EL (cell line): ENCODE results near the gene TMED5.
"Not testable (repeated sequence)": the region's sequence is repeated elsewhere in the genome, so short reads cannot be mapped to it uniquely, and the experiment has no call there.

ENCODE experiments used
- DNase-seq: peaks from one replicate; pipeline ENCODE4 v3.0.0-alpha.2; 2016

The TMED5 gene

DNA sequence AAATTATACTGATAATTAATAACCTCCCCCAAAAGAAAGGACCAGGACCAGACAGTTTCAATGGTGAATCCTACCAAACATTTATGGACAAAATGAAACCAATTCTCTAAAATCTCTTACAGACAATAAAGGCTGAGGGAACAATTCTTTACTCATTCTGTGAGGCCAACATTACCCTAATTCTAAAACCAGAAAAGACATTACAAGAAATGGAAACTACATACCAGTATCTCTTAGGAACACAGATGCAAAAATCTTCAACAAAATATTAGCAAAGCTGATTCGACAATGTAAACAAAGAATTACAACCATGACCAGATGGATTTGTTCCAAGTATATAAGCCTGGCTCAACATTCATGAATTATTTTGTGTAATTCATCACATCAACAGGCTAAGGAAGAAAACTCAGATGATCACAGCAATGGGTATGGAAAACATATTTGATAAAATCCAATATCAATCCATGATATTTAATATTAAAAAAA lies 8.6 kb downstream of the TMED5 start:
- peak; percentile 36 for DNase-seq

DNA sequence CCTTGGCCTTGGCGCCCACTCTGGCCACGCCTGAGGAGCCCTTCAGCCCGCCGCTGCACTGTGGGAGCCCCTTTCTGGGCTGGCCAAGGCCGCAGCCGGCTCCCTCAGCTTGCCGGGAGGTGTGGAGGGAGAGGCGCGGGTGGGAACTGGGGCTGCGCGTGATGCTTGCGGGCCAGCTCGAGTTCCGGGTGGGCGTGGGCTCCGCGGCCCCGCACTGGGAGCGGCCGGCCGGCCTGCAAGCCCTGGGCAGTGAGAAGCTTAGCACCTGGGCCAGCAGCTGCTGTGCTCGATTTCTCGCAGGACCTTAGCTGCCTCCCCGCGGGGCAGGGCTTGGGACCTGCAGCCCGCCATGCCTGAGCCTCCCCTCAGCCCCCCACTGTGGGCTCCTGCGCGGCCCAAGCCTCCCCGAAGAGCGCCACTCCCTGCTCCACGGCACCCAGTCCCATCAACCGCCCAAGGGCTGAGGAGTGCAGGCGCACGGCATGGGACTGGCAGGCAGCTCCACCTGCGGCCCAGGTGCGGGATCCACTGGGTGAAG lies 10.0 kb downstream of the TMED5 start:
- DNase-seq, result not testable (repeated sequence)

DNA sequence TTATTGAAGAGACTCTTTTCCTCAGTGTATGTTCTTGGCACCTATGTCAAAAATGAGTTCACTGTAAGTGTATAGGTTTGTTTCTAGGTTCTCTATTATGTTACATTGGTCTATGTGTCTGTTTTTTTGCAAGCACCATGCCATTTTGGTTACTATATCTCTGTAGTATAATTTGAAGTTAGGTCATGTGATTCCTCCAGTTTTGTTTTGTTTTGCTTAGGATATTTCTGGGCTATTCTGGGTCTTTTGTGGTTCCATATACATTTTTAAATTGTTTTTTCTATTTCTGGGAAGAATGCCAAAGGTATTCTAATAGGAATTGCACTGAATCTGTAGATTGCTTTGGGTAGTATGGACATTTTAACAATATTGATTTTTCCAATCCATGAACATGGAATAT lies 13.2 kb downstream of the TMED5 start:
- DNase-seq, result no peak

DNA sequence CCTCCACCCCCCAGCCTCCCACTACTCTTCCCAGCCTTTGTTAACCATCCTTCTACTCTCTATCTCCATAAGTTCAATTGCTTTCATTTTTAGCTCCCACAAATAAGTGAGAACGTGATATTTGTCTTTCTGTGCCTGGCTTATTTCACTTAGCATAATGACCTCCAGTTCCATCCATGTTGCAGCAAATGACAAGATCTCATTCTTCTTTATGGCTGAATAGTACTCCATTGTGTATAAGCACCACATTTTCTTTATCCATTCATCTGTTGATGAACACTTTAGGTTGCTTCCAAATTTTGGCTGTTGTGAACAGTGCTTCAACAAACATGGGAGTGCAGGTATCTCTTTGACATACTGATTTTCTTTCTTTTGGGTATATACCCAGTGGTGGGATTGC lies 14.3 kb downstream of the TMED5 start:
- not testable (repeated sequence) for DNase-seq

DNA sequence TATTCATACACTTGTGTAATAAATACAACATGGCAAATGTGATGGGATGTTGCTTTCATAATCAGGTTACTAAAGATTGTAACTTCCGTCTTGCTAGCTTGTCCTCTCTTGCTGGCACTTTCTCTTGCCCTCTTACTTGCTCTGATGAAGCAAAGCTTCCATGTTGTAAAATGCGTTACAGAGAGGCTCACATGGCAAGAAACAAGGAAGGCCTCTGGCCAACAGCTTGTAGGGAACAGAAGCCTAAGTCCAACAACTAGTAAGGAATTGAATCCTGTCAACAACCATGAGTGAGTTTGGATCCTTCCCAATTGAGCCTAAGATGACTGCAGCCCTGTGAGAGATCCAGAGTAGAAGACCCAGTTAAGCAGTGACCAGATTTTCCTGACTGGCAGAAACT lies 15.4 kb downstream of the TMED5 start:
- no peak for DNase-seq

DNA sequence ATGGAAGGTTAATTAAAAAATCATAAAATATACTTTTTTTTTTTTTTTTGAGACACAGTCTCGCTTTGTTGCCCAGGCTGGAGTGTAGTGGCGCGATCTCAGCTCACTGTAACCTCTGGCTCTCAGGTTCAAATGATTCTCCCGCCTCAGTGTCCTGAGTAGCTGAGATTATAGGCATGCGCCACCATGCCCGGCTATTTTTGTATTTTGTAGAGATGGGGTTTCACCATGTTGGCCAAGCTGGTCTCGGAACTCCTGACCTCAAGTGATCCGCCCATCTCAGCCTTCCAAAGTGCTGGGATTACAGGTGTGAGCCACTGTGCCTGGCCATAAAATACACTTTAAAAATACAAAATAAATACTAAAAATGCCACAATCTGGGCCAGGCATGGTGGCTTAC lies 16.9 kb downstream of the TMED5 start:
- not testable (repeated sequence) for DNase-seq

DNA sequence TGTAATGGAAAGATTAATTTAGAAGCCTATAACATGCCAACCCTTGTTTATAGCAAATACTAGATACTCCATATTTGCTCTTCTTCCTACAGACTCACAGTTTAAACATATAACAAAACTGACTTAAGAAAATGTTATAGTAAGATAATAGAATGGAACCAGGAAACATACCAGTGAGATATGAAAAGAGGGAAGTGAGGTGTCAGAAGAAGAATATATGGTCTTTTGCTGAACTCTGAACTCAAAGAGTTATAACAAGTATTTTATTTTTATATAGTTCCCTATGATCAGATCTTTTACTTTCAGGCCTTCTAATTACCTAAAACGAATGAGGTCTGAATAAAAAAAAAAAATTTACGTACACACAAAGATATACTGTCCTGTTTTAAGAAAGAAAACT lies 20.9 kb downstream of the TMED5 start:
- DNase-seq, result no peak

DNA sequence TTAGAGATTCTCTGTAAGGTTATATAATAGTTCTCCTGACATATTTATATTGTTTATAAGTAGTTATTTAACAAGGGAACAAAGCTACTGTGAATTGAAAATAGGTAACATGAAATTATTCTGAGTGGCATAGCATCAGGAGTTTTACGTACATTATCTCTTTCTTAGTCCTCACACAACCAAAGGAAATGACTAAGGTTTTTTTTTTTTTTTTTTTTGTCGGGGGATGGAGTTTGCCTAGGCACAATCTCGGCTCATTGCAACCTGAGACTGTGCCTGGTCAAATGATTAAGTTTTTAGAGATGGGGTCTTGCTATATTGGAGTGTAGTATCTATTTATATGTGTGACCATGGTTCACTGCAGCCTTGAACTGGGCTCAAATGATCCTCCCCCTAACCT lies 24.9 kb downstream of the TMED5 start:
- peak; percentile 15 for DNase-seq

DNA sequence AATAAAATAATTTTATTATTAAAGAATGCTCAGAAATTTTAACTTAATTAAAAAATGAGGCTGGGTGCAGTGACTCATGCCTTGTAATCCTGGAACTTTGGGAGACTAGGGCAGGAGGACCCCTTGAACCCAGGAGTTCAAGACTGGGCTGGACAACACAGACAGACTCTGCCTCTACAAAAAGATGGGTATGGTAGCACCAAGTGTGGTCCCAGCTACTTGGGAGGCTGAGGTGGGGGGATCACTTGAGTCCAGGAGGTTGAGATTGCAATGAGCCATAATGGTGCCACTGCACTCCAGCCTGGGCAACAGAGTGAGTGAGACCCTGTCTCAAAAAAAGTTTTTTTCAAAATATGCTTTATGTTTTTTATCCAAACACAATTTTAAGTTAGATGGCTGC lies 25.3 kb downstream of the TMED5 start:
- DNase-seq, result no peak

DNA sequence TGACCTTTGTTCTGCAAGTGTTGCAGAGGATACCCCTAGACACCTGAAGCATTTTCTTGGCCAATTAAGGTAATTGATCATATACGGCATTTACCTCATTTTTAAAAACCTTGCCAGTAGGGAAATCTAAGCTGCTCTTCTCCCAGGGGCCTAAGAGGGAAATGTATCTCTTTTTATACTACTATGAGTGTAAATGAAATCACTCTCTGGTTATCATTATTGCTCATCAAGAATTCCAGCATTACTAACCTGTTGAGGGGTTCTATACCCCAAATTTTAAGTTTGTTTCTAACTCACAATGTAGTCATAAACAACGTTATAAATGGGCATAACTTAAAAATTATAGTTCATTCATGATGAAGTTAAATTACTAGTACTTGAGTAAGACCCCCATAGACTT lies 27.4 kb downstream of the TMED5 start:
- no peak for DNase-seq

DNA sequence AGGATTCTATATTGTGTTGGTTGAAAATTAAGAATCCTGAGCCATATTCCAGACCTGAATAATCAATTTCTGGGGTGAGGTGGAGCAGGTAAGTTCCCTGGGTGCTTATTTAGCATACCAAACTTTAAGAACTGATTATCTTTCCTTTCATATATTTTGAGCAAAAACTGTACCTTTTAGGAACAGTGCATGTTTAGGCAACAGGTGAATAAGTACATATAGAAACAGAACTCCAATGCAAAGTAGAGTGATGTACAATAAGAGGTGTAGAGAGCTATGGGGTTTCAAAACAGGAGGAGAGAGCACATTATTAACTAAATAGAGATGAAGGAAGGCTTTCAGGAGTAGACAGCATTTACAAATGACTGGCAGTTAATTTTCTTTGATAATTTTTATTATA lies 28.7 kb downstream of the TMED5 start:
- DNase-seq, result no peak

DNA sequence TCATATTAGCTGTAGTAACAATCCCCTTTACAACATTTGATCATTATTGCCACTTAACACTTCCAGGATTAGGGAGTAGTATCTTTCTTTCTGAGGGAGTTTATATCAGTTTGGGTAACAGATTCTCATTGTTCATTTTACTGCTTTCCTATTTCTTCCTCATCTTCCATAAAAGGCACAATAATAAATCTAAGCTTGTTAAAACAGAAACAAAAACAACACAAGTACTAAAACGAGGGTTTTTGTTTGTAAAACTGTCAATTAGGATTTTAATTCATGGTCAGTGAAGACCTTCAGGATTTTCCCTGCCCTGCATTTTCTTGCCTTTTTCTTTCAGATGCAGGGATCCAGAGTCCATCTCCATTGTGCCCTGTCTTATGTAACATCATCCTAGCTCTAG lies 29.5 kb downstream of the TMED5 start:
- DNase-seq, result no peak

DNA sequence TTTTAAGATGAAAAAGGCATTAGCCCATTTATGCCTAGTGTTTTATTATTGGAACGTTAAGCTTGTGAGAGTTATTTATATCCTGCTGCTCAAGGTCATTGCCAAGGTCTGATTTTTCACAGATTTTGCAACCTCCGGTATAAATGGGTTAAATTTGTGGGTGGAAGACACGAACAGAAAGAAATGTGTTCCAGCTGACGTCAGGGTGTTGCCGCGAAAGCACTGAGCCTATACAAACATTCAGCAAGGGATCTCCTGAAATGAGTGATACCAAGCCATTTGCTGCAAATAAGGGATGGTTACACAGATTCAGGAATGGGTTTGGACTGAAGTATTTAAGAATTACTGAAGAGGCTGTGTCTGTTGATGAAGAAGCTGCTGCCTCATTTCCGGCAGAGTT lies 32.2 kb downstream of the TMED5 start:
- DNase-seq, result peak; percentile 33

DNA sequence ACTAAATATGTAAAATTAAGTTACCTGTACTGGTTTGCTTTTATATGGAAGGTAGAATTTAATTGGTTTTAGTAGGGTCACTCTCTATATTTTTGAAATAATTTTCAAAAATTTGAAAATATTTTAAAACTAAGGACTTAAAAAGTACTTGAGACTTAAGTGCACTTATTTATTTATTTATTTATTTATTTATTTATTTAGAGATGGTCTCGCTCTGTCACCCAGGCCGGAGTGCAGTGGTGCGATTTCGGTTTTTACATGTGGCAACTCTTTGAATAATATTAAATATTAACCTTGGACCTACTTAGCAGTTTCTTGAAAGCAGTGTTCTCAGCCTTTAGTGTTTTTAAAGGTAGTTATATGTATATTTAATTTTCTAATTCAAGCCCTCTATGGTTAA lies 36.4 kb downstream of the TMED5 start:
- no peak for DNase-seq

DNA sequence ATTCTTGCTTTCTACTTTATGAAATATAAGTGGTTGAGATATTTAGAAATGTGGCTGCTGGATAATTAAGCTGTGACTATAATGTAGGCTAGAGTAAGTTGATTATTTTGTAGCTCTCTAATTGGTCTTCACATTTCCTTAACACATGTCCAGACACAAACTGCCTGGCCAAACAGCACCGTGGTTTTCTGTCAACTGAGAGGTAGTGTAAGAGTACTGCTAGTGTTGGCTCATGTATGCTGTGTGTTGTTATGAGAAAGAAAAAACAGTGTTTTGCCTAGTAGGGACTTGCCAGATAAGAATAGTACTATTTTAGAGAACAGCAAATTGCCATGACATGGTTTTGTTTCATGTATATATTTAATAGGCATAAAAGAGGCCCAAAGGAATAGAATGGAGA lies 37.1 kb downstream of the TMED5 start:
- no peak for DNase-seq

DNA sequence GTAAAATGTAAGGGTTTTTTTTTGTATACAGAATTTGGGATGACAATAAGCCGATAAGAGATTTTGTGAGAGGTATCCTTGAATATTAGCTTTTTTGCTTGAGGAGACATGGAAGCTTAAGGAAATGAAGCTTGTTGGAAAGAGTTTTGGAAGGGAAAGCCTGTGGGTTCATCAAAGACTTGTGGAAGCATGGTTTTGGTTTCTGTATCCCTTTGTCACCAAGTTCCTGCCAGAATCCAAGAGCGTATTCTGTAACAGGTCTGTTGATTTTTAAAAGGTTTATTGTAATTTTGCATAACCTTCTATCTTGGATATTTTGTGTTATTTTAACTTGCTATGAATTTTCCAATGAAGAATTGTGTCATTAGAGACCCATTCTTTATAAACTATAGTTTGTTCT lies 38.1 kb downstream of the TMED5 start:
- DNase-seq, result no peak

DNA sequence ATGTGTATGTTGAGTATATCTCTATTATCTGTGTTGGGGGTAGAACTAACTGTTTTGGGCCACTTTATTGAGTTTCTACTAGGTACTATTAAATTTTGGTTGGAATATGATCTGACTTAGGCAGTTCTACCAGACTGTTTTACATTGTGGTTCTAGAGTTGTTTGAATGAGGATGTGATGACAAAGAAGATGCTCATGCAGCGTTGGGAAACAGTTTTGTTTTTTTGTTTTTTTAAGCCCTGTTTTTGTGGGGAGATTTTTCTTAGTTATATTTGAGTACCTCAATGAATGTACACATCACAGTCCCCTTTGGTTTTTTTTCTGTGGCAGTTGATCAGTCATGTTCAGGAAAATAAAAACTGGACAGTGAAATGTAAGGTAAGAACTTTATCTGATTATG lies 40.1 kb downstream of the TMED5 start:
- no peak for DNase-seq

DNA sequence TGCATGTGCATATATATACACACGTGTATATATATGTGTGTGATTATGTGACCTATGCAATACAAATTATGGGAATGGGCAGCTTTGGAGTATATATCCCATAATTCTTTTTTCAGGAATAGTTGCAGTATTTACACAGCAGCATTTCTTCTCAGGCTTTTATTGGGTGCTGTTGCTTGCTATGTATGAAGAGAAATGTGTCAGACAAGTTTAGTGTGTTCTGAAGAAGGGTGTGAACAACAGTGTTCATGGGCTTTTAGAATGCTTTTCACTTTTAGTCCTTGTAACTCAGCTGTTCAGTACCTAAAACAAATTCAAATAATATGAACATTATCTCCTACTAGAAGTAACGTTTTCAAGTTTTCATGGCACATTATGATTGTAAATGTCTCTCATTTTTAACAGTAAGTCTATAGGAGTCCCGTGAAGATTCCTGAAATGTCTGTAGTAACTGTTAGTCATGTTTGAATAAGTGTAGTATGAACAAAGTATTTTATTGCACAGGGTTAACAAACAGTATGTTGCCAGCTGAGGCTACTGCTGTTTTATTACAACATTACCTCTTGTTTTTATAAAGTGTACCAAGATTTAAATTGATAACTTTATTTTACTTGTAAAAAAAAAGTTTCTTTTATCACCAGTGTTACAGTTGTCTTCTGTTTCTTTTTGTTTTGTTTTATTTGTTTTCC lies 42.5 kb downstream of the TMED5 start:
- no peak for DNase-seq

DNA sequence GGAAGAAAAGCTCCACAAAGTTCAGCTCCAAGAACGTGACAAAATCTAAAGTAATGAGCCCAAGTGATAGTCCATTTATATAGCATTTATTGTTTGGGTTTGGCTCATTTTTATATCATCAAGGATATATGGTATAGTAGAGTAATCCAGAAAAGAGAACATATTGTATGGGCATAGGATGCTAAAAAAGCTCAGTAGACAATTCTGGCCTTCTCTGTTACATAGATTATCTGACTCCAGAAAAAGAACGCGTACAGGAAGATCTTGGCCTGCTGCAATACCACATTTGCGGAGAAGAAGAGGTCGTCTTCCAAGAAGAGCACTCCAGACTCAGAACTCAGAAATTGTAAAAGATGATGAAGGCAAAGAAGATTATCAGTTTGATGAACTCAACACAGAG lies 43.8 kb downstream of the TMED5 start:
- no peak for DNase-seq

DNA sequence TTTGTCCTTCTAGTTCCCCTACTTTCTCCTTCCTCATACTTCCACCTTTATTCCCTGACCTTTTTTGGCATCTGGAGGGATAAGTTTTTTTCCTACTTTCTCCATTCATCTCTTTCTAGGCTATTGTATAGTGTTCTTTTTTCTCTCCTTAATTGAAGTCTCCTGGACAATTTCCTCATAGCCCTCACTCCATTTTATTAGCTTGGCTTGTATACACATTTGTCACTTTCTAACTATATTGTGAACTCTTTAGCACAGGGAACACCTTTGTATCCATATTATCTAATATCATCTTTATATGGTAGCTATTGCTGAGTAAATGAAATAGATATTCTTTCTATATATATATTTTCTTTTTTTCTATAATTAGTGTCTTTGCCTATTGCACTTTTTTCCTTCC lies 47.6 kb downstream of the TMED5 start:
- DNase-seq, result no peak

DNA sequence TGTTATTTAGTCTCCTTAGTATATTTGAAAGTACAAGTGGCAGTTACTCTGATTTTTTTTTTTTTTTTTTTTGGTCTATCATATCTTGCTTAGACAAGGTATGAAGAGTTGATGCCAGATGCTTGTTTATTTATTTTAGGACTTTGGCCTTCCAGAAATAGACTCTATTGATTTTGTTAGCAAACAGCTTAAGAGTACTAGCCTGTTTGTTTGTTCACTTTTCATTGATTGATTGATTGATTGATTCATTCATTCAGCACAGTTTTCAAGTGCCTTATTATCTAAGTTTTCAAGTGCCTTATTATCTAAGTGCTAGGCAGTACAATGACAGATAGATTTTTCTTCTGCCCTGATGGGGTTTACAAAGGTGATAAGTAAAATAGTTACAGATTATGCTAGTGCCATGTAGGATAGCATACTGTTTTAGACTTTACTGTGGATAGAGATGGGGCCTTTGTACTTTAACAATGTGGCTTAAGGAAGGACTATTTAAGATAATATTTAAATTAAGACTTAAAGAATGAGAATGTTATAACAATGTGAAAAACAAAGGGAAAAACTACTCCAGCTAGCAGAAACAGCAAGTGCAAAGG lies 50.6 kb downstream of the TMED5 start:
- no peak for DNase-seq

DNA sequence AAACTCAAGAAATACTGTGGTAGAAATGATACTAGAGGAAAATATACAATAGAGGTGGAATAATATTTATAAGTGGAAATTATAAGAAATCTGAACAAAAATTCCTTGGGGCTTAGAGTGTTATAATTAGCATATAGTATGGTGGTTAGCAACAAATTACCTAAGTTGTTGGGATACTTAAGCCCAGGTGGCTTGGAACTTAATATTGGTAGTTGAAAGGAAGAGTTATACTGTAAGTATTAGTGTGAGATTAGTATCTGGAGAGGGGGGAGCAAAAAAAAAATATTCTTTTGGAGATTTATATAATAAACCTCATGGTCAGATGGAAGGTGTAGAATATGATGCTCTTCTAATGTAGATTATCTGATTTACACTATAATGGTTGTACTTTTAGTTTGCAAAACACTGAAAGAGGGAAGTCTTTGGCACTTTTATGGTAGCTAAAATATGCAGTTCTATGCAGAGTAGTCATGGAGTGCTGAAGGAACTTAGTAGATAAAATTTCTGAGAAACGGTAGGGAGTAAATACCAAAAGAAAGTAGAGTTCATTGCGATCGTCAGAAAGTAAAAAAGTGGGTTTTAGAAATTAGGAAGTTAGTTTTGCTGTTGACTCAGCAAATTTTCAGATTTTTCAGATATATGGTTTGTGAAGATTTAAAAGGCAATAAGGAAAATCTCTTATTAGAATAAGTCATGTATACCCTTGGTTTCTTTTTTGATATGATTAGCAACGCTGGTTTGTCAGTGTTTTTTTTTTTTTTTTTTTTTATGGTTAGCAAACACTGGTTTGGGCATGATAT lies 55.5 kb downstream of the TMED5 start:
- no peak for DNase-seq

DNA sequence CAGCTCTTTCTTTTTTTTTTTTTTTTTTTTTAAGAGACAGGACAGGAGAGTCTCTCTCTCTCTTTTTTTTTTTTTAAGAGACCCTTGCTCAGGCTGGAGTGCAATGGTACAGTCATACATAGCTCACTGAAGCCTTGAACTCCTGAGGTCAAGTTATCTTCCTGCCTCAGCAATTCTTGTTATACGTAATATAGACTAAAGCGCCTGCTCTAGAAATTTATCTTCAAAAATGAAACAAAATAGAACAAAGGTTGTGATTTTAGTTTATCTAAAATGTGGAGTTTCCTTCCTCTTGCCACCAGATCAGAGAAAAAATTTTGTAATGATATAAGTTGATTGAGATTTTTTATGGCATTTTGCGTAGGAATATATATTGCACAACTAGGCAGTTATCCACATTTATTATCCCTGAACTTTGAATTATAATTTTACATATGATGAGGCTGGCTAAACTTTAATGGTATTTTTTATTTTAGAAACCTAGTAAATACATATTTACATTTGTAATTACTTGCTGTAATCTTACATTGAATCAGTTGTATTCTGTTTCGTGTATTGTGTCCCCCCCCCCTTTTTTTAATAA lies 56.9 kb downstream of the TMED5 start:
- DNase-seq, result no peak

DNA sequence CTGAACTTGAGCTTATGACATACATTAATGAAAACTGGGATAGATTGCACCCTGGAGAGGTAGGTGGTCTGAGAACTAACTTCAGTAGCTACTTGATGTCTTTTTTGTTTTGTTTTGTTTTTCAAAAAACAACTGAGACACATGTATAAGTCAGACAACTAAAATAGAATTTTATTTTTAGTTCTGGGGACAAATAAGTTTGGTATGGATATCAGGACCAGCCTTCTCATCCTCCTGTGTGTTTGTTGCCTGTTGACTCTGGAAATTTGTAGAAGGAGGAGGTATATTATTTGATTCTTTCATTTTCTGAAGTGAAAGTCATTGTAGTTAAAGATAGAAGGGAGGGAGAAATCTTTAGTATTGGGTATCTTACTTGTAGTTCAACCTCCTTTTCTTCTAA lies 59.6 kb downstream of the TMED5 start:
- DNase-seq, result no peak
